Coronary artery (tissue), 2 donors: ENCODE results near the gene TMC4.

Experiments
- DNase-seq: peaks from one replicate; pipeline ENCODE4 v3.0.0-alpha.2; 2017; ENCODE audit warnings: low spot score
- H3K27ac ChIP-seq, 2 donors: fragments of 200-600 bp; sonication (generic); one replicate each; pipeline ENCODE4 v1.5.1; 2016 to 2019
- H3K4me3 ChIP-seq: fragments of 200-600 bp; sonication (generic); 2 replicates; pipeline ENCODE4 v1.5.1; 2016; ENCODE audit warnings: mild to moderate bottlenecking, moderate library complexity
- CTCF ChIP-seq: fragments of 200-600 bp; sonication (generic); IDR thresholded peaks from one replicate; pipeline ENCODE4 v1.5.1; 2019; ENCODE audit warnings: antibody characterized with exemption

TMC4 gene

GRCh38 chr19:54133957-54134590, 38.9 kb downstream of the TMC4 start:
- Histone ChIP-seq H3K4me3 (no peak overlapping the region), H3K27ac (no peak overlapping the region)
- DNase-seq, result no peak
- no peak for TF ChIP-seq CTCF

GRCh38 chr19:54133312-54133956, 39.5 kb downstream of the TMC4 start:
- Histone ChIP-seq H3K4me3 (no peak overlapping the region), H3K27ac (no peak overlapping the region)
- DNase-seq, result no peak
- no peak for TF ChIP-seq CTCF

GRCh38 chr19:54129617-54129996, 43.4 kb downstream of the TMC4 start:
- no peak for TF ChIP-seq CTCF
- no peak overlapping the region for H3K27ac ChIP-seq
- H3K4me3 ChIP-seq, result no peak overlapping the region
- DNase-seq, result no peak

GRCh38 chr19:54128796-54129616, 44.0 kb downstream of the TMC4 start:
- TF ChIP-seq CTCF, result no peak
- no peak for DNase-seq
- no peak overlapping the region for H3K4me3 ChIP-seq

GRCh38 chr19:54128441-54128725, 44.6 kb downstream of the TMC4 start:
- no peak for DNase-seq
- H3K4me3 ChIP-seq, result no peak overlapping the region
- H3K27ac ChIP-seq, result no peak overlapping the region
- TF ChIP-seq CTCF, result no peak

More at GRCh38 chr19:54128796-54129616, 44.0 kb downstream of the TMC4 start:
- H3K27ac ChIP-seq, result no peak overlapping the region

- DNase-seq, result no peak
- TF ChIP-seq CTCF, result no peak
- H3K27ac ChIP-seq, result no peak overlapping the region
- no peak overlapping the region for H3K4me3 ChIP-seq
These were observed 45.1 kb downstream of the TMC4 start for GRCh38 chr19:54127688-54128440.
